ENCODE data around the gene APOL6.

Gene APOL6

GRCh38 chr22:35606916-35607315 is 41.3 kb upstream of the APOL6 start:
- no peaks in the 10 kb centered on the region for H3K36me3 ChIP-seq
- no peak for TF ChIP-seq CTCF (IDR thresholded peaks at IDR 0.05)
- DNase-seq, result no peak
- H3K9me3 ChIP-seq, result no peaks in the 10 kb centered on the region
- no peaks in the 10 kb centered on the region for H3K27me3 ChIP-seq
- intact Hi-C loops (cut with DNase I; ENCODE audit: low total_unique reads), result loop anchor here (10.0 kb wide), 1 partner anchor 508 kb away; no protein-coding TSS in a partner anchor
- H3K4me3 ChIP-seq, result no peak overlapping the region
- peaks cover 0 to 14% (median 12%) of the 10 kb centered on the region in 4 donors for H3K4me1 ChIP-seq
- no peak overlapping the region for H3K27ac ChIP-seq

GRCh38 chr22:35608088-35608487 is 40.2 kb upstream of the APOL6 start:
- peaks cover 0 to 14% (median 12%) of the 10 kb centered on the region in 4 donors for H3K4me1 ChIP-seq
- no peak for DNase-seq

GRCh38 chr22:35609261-35609660 is 39.0 kb upstream of the APOL6 start:
- DNase-seq, result no peak
- Histone ChIP-seq H3K27me3 (no peaks in the 10 kb centered on the region), H3K9me3 (no peaks in the 10 kb centered on the region), H3K27ac (no peak overlapping the region), H3K4me3 (no peak overlapping the region), H3K36me3 (no peaks in the 10 kb centered on the region), H3K4me1 (peaks cover 0 to 14% (median 12%) of the 10 kb centered on the region in 4 donors)
- intact Hi-C loops (cut with DNase I; ENCODE audit: low total_unique reads), result loop anchor here (10.0 kb wide), 1 partner anchor 506 kb away; no protein-coding TSS in a partner anchor
- no peak for TF ChIP-seq CTCF (IDR thresholded peaks at IDR 0.05)

More at GRCh38 chr22:35608088-35608487, 40.2 kb upstream of the APOL6 start:
- H3K9me3 ChIP-seq, result no peaks in the 10 kb centered on the region
- H3K4me3 ChIP-seq, result no peak overlapping the region
- TF ChIP-seq CTCF (IDR thresholded peaks at IDR 0.05), result no peak
- H3K27me3 ChIP-seq, result no peaks in the 10 kb centered on the region
- H3K36me3 ChIP-seq, result no peaks in the 10 kb centered on the region
- intact Hi-C loops (cut with DNase I; ENCODE audit: low total_unique reads), result loop anchor here (10.0 kb wide), 1 partner anchor 507 kb away; no protein-coding TSS in a partner anchor
- no peak overlapping the region for H3K27ac ChIP-seq

GRCh38 chr22:35609761-35610160 is 38.5 kb upstream of the APOL6 start:
- DNase-seq, result no peak
- no peak for TF ChIP-seq CTCF (IDR thresholded peaks at IDR 0.05)
- Histone ChIP-seq H3K36me3 (no peaks in the 10 kb centered on the region), H3K27ac (no peak overlapping the region), H3K4me3 (no peak overlapping the region), H3K27me3 (no peaks in the 10 kb centered on the region), H3K9me3 (no peaks in the 10 kb centered on the region), H3K4me1 (peaks cover 0 to 14% (median 12%) of the 10 kb centered on the region in 4 donors)
- intact Hi-C loops (cut with DNase I; ENCODE audit: low total_unique reads), result loop anchor here (10.0 kb wide), 1 partner anchor 505 kb away; no protein-coding TSS in a partner anchor

GRCh38 chr22:35610741-35611140 is 37.5 kb upstream of the APOL6 start:
- no peak for TF ChIP-seq CTCF (IDR thresholded peaks at IDR 0.05)
- no peaks in the 10 kb centered on the region for H3K27me3 ChIP-seq
- peaks cover 0 to 12% (median 11%) of the 10 kb centered on the region in 4 donors for H3K4me1 ChIP-seq
- intact Hi-C loops (cut with DNase I; ENCODE audit: low total_unique reads), result no loop called here
- no peak overlapping the region for H3K4me3 ChIP-seq
- no peaks in the 10 kb centered on the region for H3K36me3 ChIP-seq
- no peak overlapping the region for H3K27ac ChIP-seq
- DNase-seq, result no peak
- no peaks in the 10 kb centered on the region for H3K9me3 ChIP-seq

All from tibial artery (tissue), 4 donors.